ENCODE results near the gene DNAI4.

GRCh38 chr1:66867501-66867900 is 57.2 kb downstream of the DNAI4 start:
- no peak for TF ChIP-seq POLR2A (IDR thresholded peaks at IDR 0.05)
- no peak for TF ChIP-seq CTCF (IDR thresholded peaks at IDR 0.05)
